ENCODE data around the gene NKPD1.

- no peak for TF ChIP-seq CTCF (IDR thresholded peaks at IDR 0.05)
- no peak for TF ChIP-seq POLR2A (IDR thresholded peaks at IDR 0.05)
Observed at GRCh38 chr19:45128146-45128545, 32.6 kb downstream of the NKPD1 start.
